RWPE1 (cell line): ENCODE measurements around the gene NFYC.

Experiments used
- CTCF ChIA-PET: fragments of 350-600 bp; sonication (Branson Sonifier 250); formaldehyde crosslinking; extraction: SDS; loops from one replicate; lab custom pipeline; 2021; lab: Yijun Ruan, JAX
- POLR2A ChIA-PET: fragments of 400-600 bp; formaldehyde crosslinking; extraction: SDS; loops from one replicate; lab custom pipeline; 2020; ENCODE audit warnings: antibody characterized with exemption; ENCODE audit not compliant: low non-redundant PET; lab: Yijun Ruan, JAX
- DNase-seq: peaks from one replicate; pipeline ENCODE4 v3.0.0; 2012; ENCODE audit warnings: low spot score
- H3K27ac ChIP-seq: fragments of 450-650 bp; 2 replicates; pipeline ENCODE4 v1.5.1; 2017
- CTCF ChIP-seq: fragments of 450-650 bp; conservative IDR thresholded peaks from 2 replicates; pipeline ENCODE4 v1.5.1; 2017; ENCODE audit warnings: low read depth, mild to moderate bottlenecking

NFYC gene

GRCh38 chr1:40806240-40806639 is 114.7 kb downstream of the NFYC start:
- no peak for TF ChIP-seq CTCF
- DNase-seq: no peak
- H3K27ac ChIP-seq: no peak overlapping the region
- ChIA-PET POLR2A (no interaction called here), CTCF (no interaction called here)

- CTCF ChIA-PET: no interaction called here
- no peak overlapping the region for H3K27ac ChIP-seq
- no peak for TF ChIP-seq CTCF
- DNase-seq: no peak
- POLR2A ChIA-PET: no interaction called here
These were observed 115.5 kb downstream of the NFYC start for GRCh38 chr1:40806731-40807695.

GRCh38 chr1:40808002-40808401 is 116.5 kb downstream of the NFYC start:
- ChIA-PET POLR2A (no interaction called here), CTCF (no interaction called here)
- H3K27ac ChIP-seq: no peak overlapping the region
- no peak for DNase-seq
- TF ChIP-seq CTCF: no peak

- POLR2A ChIA-PET: no interaction called here
- TF ChIP-seq CTCF: no peak
- no peak overlapping the region for H3K27ac ChIP-seq
- CTCF ChIA-PET: no interaction called here
- DNase-seq: no peak
These were observed 116.9 kb downstream of the NFYC start for GRCh38 chr1:40808444-40808843.

GRCh38 chr1:40808909-40809308 is 117.4 kb downstream of the NFYC start:
- CTCF ChIA-PET: no interaction called here
- DNase-seq: no peak

GRCh38 chr1:40810927-40811326 is 119.4 kb downstream of the NFYC start:
- TF ChIP-seq CTCF: no peak
- DNase-seq: no peak
- no peak overlapping the region for H3K27ac ChIP-seq
- CTCF ChIA-PET: no interaction called here
- POLR2A ChIA-PET: no interaction called here

More at GRCh38 chr1:40808909-40809308, 117.4 kb downstream of the NFYC start:
- no peak overlapping the region for H3K27ac ChIP-seq
- no peak for TF ChIP-seq CTCF
- POLR2A ChIA-PET: no interaction called here
